HEK293 (cell line): ENCODE results near the gene PGP.

Experiments used
- CTCF ChIP-seq: fragments of 450-650 bp; formaldehyde crosslinking; IDR thresholded peaks from 2 replicates; pipeline ENCODE4 v1.5.1; 2016; ENCODE audit warnings: missing biosample characterization, missing genetic modification characterization
- REST ChIP-seq: fragments of 450-650 bp; formaldehyde crosslinking; IDR thresholded peaks from 2 replicates; pipeline ENCODE4 v1.5.1; 2016; ENCODE audit warnings: missing biosample characterization, missing genetic modification characterization
- SP2 ChIP-seq: fragments of 450-650 bp; formaldehyde crosslinking; IDR thresholded peaks from 2 replicates; pipeline ENCODE4 v1.5.1; 2016; ENCODE audit warnings: missing biosample characterization, missing genetic modification characterization
- YY1 ChIP-seq: fragments of 450-650 bp; formaldehyde crosslinking; IDR thresholded peaks from 2 replicates; pipeline ENCODE4 v1.5.1; 2018; ENCODE audit warnings: missing biosample characterization, missing genetic modification characterization
- ZBTB49 ChIP-seq: fragments of 450-650 bp; formaldehyde crosslinking; IDR thresholded peaks from 2 replicates; pipeline ENCODE4 v1.5.1; 2016; ENCODE audit warnings: missing biosample characterization, missing genetic modification characterization, low read depth
- ZBTB8A ChIP-seq: fragments of 450-650 bp; formaldehyde crosslinking; IDR thresholded peaks from 2 replicates; pipeline ENCODE4 v1.5.1; 2016; ENCODE audit warnings: missing biosample characterization, missing genetic modification characterization
- ZNF23 ChIP-seq: fragments of 450-650 bp; formaldehyde crosslinking; IDR thresholded peaks from 2 replicates; pipeline ENCODE4 v1.5.1; 2016; ENCODE audit warnings: missing biosample characterization, missing genetic modification characterization, borderline replicate concordance
- ZNF704 ChIP-seq: fragments of 450-650 bp; formaldehyde crosslinking; IDR thresholded peaks from 2 replicates; pipeline ENCODE4 v1.5.1; 2016; ENCODE audit warnings: missing biosample characterization, missing genetic modification characterization

GRCh38 chr16:2216330-2216729 is 1.7 kb upstream of the PGP start:
- no peak for TF ChIP-seq YY1 (tag by site-specific recombination)
- TF ChIP-seq REST (tag by site-specific recombination) = no peak
- TF ChIP-seq ZNF704 (tag by site-specific recombination) = no peak
- TF ChIP-seq CTCF (tag by site-specific recombination) = no peak
- no peak for TF ChIP-seq ZBTB49 (tag by site-specific recombination)
- no peak for TF ChIP-seq ZNF23
- no peak for TF ChIP-seq ZBTB8A (tag by site-specific recombination)
- TF ChIP-seq SP2 = no peak
